Measurements from ENCODE around the gene SENP6. TPM values are rescaled to one million over a fixed set of nuclear protein-coding genes. Genes with fewer than 3 reads are reported as not detected.
"Not testable (repeated sequence)": the region's sequence is repeated elsewhere in the genome, so short reads cannot be mapped to it uniquely, and the experiment has no call there.

Gene SENP6
- total and polyA plus RNA-seq, 9 of the 15 experiments (the other 6 are each of a cell fraction or from before 2014, with no cell fraction given), result 11.1 to 79.4 (median 46.8) TPM

DNA sequence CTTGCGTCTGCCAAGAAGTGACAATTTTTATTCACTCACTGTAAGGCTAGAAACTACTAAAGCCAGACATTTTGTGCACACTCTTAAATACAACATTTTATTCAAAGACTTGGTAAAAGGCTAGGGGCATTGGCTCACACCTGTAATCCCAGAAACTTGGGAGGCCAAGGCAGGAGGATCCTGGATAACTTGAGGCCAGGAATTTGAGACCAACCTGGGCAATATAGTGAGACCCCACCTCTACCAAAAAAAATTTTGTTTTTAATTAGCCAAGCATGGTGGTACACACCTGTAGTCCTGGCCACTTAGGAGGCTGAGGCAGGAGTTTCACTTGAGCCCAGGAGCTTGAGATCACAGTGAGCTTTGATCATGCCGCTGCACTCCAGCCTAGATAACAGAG lies 11.3 kb upstream of the SENP6 start:
- no peak overlapping the region for H3K9ac ChIP-seq (ENCODE audit: insufficient read depth in 1 of 2, low read depth in 2 of 2, low read length in 2 of 2)
- in situ Hi-C loops (cut with MboI), result no loop called here
- H3K9me1 ChIP-seq (ENCODE audit: control insufficient read depth, insufficient read depth, low read length), result no peaks in the 10 kb centered on the region
- no peak overlapping the region for H3K27ac ChIP-seq (ENCODE audit: extremely low read depth, low read depth, low read length)
- H3K4me1 ChIP-seq (replicated peaks in 1 of 2; ENCODE audit: control insufficient read depth in 2 of 2, insufficient read depth in 2 of 2, low read length in 2 of 2), result no peaks in the 10 kb centered on the region
- ATAC-seq (no peak), FAIRE-seq (peak; percentile 32), DNase-seq (ENCODE audit: extremely low read depth in 1 of 4, low spot score in 3 of 4) (no peak)
- no peaks in the 10 kb centered on the region for H3K79me2 ChIP-seq (ENCODE audit: control insufficient read depth, insufficient read depth, low read length)
- no peaks in the 10 kb centered on the region for H3K36me3 ChIP-seq (ENCODE audit: control insufficient read depth, insufficient read depth, low read length)
- H3K27me3 ChIP-seq (ENCODE audit: control insufficient read depth in 2 of 2, insufficient read depth in 2 of 2, low read length in 2 of 2), result no peaks in the 10 kb centered on the region
- WGBS (ENCODE audit: insufficient coverage, low coverage, missing lambda C conversion rate), result 46% methylated on average over 2 of the region's 2 CpGs
- no TSS peak for BruUV-seq (replicated peaks)
- intact Hi-C loops (cut with micrococcal nuclease), result no loop called here
- H3K4me2 ChIP-seq (ENCODE audit: insufficient read depth, low read length), result no peak overlapping the region
- CTCF ChIA-PET (ENCODE audit: low intra/inter-chr PET ratio), result no interaction called here
- no peak overlapping the region for H3K4me3 ChIP-seq
- H3K9me3 ChIP-seq (replicated peaks; ENCODE audit: control insufficient read depth, insufficient read depth, low read depth, low read length), result no peaks in the 10 kb centered on the region
- no peak overlapping the region for H2AFZ ChIP-seq (ENCODE audit: low read depth, low read length)
- H4K20me1 ChIP-seq (replicated peaks; ENCODE audit: control insufficient read depth, insufficient read depth, low read length), result no peaks in the 10 kb centered on the region
- no peak for TF ChIP-seq ARID2 (IDR thresholded peaks at IDR 0.05)
- no peak for TF ChIP-seq JUNB (CRISPR knock-in tag; conservative IDR thresholded peaks at IDR 0.05)
- TF ChIP-seq RBM25 (IDR thresholded peaks at IDR 0.05; ENCODE audit: low read depth, low read length, severe bottlenecking), result peak; percentile 40
- TF ChIP-seq ZNF121 (CRISPR knock-in tag; conservative IDR thresholded peaks at IDR 0.05), result peak; percentile 71
- POLR2A ChIA-PET, result no interaction called here

DNA sequence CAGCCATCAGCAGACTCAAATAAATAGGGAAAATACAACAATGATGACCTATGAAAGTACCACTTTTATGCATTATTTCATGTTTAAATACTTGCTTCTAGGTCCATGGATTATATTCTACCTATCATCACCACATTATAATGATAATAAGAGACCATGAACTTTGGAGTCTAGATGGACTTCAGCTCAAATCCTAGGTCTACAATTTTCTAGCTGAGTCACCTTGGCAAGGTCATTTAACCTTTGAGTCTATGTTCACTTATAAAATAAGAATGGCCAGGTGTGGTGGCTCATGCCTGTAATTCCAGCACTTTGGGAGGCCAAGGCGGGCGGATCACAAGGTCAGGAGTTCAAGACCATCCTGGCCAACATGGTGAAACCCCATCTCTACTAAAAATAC lies 5.3 kb upstream of the SENP6 start:
- H3K4me1 ChIP-seq (replicated peaks in 1 of 2; ENCODE audit: control insufficient read depth in 2 of 2, insufficient read depth in 2 of 2, low read length in 2 of 2); intact Hi-C loops (cut with micrococcal nuclease); ATAC-seq; H3K27ac ChIP-seq (ENCODE audit: extremely low read depth, low read depth, low read length); H3K4me3 ChIP-seq; H3K36me3 ChIP-seq (ENCODE audit: control insufficient read depth, insufficient read depth, low read length); H3K9me3 ChIP-seq (replicated peaks; ENCODE audit: control insufficient read depth, insufficient read depth, low read depth, low read length); H3K4me2 ChIP-seq (ENCODE audit: insufficient read depth, low read length); H3K9me1 ChIP-seq (ENCODE audit: control insufficient read depth, insufficient read depth, low read length); BruUV-seq (replicated peaks); DNase-seq (ENCODE audit: extremely low read depth in 1 of 4, low spot score in 3 of 4); H3K27me3 ChIP-seq (ENCODE audit: control insufficient read depth in 2 of 2, insufficient read depth in 2 of 2, low read length in 2 of 2); in situ Hi-C loops (cut with MboI); H2AFZ ChIP-seq (ENCODE audit: low read depth, low read length); FAIRE-seq; H3K79me2 ChIP-seq (ENCODE audit: control insufficient read depth, insufficient read depth, low read length); H3K9ac ChIP-seq (ENCODE audit: insufficient read depth in 1 of 2, low read depth in 2 of 2, low read length in 2 of 2); CTCF ChIA-PET (ENCODE audit: low intra/inter-chr PET ratio); H4K20me1 ChIP-seq (replicated peaks; ENCODE audit: control insufficient read depth, insufficient read depth, low read length); POLR2A ChIA-PET: not testable (repeated sequence)
- 100% methylated on average over 2 of the region's 2 CpGs for WGBS (ENCODE audit: insufficient coverage, low coverage, missing lambda C conversion rate)
- TF ChIP-seq ZNF316 (IDR thresholded peaks at IDR 0.05) (0 out of 2 replicates have a peak, but pooled peaks have one; percentile 2), NFE2 (IDR thresholded peaks at IDR 0.05; ENCODE audit: low read depth) (peak; percentile 40)

Data from K562 (cell line).